Measurements from ENCODE around the gene NLRP7. TPM values are rescaled to one million over a fixed set of nuclear protein-coding genes. Genes with fewer than 3 reads are reported as not detected.
"Not testable (repeated sequence)": the region's sequence is repeated elsewhere in the genome, so short reads cannot be mapped to it uniquely, and the experiment has no call there.

The NLRP7 gene
- total and polyA plus RNA-seq, 2 of the 13 experiments (the other 11 are each of a cell fraction or from before 2014, with no cell fraction given): not detected

- ATAC-seq (no peak), DNase-seq (ENCODE audit: low spot score) (no peak), FAIRE-seq (no peak)
- no peak overlapping the region for H2AFZ ChIP-seq (ENCODE audit: low read length)
- ChIA-PET POLR2A (no interaction called here), CTCF (ENCODE audit: low intra/inter-chr PET ratio, low total read pairs) (no interaction called here)
- no peak overlapping the region for H3K4me3 ChIP-seq (replicated peaks in 1 of 3; ENCODE audit: insufficient read depth in 1 of 3, low read depth in 2 of 3, low read length in 3 of 3)
- no peaks in the 10 kb centered on the region for H3K9me3 ChIP-seq (ENCODE audit: low read length)
- in situ Hi-C loops (cut with HindIII; ENCODE audit: extremely low pct_ligation_motif_present, low pct_unique_long_range_greater_than_20kb): no loop called here
- no TSS peak for BruUV-seq (replicated peaks)
- H3K27me3 ChIP-seq (ENCODE audit: control insufficient read depth in 1 of 2, insufficient read depth in 2 of 2, low read length in 2 of 2): peaks cover 0 to 6% of the 10 kb centered on the region in 2 experiments; a peak in 2 of 5 replicates
- H3K4me1 ChIP-seq (ENCODE audit: insufficient read depth, low read length): no peaks in the 10 kb centered on the region
- intact Hi-C loops (cut with micrococcal nuclease; ENCODE audit: unreplicated experiment): no loop called here
- H4K20me1 ChIP-seq (ENCODE audit: insufficient read depth, low read length): no peaks in the 10 kb centered on the region
- no peaks in the 10 kb centered on the region for H3K36me3 ChIP-seq (replicated peaks in 1 of 2; ENCODE audit: control insufficient read depth in 1 of 2, insufficient read depth in 2 of 2, low read length in 2 of 2)
- H3K79me2 ChIP-seq (ENCODE audit: insufficient read depth, low read length): no peaks in the 10 kb centered on the region
- 3% methylated on average over 4 of the region's 11 CpGs for WGBS (ENCODE audit: low lambda C conversion rate)
- H3K27ac ChIP-seq (ENCODE audit: extremely low read length, insufficient read depth, low read length): no peak overlapping the region
- H3K4me2 ChIP-seq (ENCODE audit: low read depth, low read length): no peak overlapping the region
- TF ChIP-seq ZFP91 (CRISPR knock-in tag; IDR thresholded peaks at IDR 0.05; ENCODE audit: borderline replicate concordance) (no peak), MEIS2 (CRISPR knock-in tag; IDR thresholded peaks at IDR 0.05) (no peak), ZNF333 (CRISPR knock-in tag; IDR thresholded peaks at IDR 0.05; ENCODE audit: borderline replicate concordance) (no peak)
- H3K9ac ChIP-seq (ENCODE audit: insufficient read depth, low read depth, low read length): no peak overlapping the region
Measured at GRCh38 chr19:54955376-54955775, 8.0 kb upstream of the NLRP7 start.

- H3K27me3 ChIP-seq (ENCODE audit: control insufficient read depth in 1 of 2, insufficient read depth in 2 of 2, low read length in 2 of 2); H3K9ac ChIP-seq (ENCODE audit: insufficient read depth, low read depth, low read length); BruUV-seq (replicated peaks); in situ Hi-C loops (cut with HindIII; ENCODE audit: extremely low pct_ligation_motif_present, low pct_unique_long_range_greater_than_20kb); FAIRE-seq; H3K4me1 ChIP-seq (ENCODE audit: insufficient read depth, low read length); H3K4me3 ChIP-seq (replicated peaks in 1 of 3; ENCODE audit: insufficient read depth in 1 of 3, low read depth in 2 of 3, low read length in 3 of 3); H3K9me3 ChIP-seq (ENCODE audit: low read length); H3K79me2 ChIP-seq (ENCODE audit: insufficient read depth, low read length); H2AFZ ChIP-seq (ENCODE audit: low read length); DNase-seq (ENCODE audit: low spot score); POLR2A ChIA-PET; H3K27ac ChIP-seq (ENCODE audit: extremely low read length, insufficient read depth, low read length); CTCF ChIA-PET (ENCODE audit: low intra/inter-chr PET ratio, low total read pairs); ATAC-seq; intact Hi-C loops (cut with micrococcal nuclease; ENCODE audit: unreplicated experiment); H3K36me3 ChIP-seq (replicated peaks in 1 of 2; ENCODE audit: control insufficient read depth in 1 of 2, insufficient read depth in 2 of 2, low read length in 2 of 2); H4K20me1 ChIP-seq (ENCODE audit: insufficient read depth, low read length); H3K4me2 ChIP-seq (ENCODE audit: low read depth, low read length): not testable (repeated sequence)
- WGBS (ENCODE audit: low lambda C conversion rate): 35% methylated on average over 10 of the region's 10 CpGs
Measured at GRCh38 chr19:54953345-54953713, 6.0 kb upstream of the NLRP7 start.
